Measurements from ENCODE around the gene WDFY4.

The WDFY4 gene

DNA sequence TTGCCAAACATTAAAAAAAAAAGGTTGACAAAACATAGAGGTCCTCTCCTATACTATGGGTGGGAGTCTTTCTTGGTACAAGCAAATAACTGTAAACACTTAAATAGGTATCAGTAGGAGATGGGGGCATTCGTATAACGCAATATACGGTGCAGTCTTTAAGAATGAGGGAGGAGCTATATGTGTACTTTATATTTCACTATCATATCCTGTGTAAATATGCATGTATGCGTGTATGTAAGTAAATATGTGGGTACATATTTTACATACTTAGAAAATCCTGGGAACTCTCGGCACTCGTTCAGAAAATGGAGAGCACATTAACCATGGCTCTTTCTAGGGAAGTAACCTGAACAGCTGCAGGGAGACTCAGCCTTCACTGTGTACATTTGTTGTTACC is 337.0 kb downstream of the WDFY4 start:
- DNase-seq: no peak
- TF ChIP-seq, protein P1, sequence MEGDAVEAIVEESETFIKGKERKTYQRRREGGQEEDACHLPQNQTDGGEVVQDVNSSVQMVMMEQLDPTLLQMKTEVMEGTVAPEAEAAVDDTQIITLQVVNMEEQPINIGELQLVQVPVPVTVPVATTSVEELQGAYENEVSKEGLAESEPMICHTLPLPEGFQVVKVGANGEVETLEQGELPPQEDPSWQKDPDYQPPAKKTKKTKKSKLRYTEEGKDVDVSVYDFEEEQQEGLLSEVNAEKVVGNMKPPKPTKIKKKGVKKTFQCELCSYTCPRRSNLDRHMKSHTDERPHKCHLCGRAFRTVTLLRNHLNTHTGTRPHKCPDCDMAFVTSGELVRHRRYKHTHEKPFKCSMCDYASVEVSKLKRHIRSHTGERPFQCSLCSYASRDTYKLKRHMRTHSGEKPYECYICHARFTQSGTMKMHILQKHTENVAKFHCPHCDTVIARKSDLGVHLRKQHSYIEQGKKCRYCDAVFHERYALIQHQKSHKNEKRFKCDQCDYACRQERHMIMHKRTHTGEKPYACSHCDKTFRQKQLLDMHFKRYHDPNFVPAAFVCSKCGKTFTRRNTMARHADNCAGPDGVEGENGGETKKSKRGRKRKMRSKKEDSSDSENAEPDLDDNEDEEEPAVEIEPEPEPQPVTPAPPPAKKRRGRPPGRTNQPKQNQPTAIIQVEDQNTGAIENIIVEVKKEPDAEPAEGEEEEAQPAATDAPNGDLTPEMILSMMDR (IDR thresholded peaks at IDR 0.05; ENCODE audit: low read depth, low read length): no peak
- Histone ChIP-seq H3K9me3 (no peaks in the 10 kb centered on the region), H3K4me1 (no peaks in the 10 kb centered on the region), H3K27me3 (no peaks in the 10 kb centered on the region), H3K4me3 (ENCODE audit: low read depth, low read length) (no peak overlapping the region), H3K36me3 (no peaks in the 10 kb centered on the region)

DNA sequence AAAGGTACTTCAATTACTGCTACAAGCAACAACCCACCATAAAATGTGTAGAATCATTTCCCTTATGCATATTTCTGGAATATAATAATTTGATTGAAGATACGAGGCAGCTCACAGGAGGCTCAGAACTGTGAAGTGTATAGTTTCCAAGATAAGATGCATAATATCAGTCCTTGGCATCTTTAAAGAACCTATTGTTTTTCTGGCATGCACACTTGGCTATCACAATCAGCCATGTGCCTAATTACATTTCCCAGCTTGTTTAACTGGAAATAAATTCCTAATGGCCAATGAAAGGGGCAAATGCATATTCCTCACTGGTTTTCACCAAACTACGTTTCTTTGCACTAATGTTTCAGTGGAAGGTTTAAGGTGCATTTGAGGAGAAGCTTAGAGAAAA is 338.4 kb downstream of the WDFY4 start:
- Histone ChIP-seq H3K4me1 (no peaks in the 10 kb centered on the region), H3K9me3 (no peaks in the 10 kb centered on the region), H3K27me3 (no peaks in the 10 kb centered on the region), H3K36me3 (no peaks in the 10 kb centered on the region), H3K4me3 (ENCODE audit: low read depth, low read length) (no peak overlapping the region)
- TF ChIP-seq, protein P1 (IDR thresholded peaks at IDR 0.05; ENCODE audit: low read depth, low read length): no peak
- no peak for DNase-seq

DNA sequence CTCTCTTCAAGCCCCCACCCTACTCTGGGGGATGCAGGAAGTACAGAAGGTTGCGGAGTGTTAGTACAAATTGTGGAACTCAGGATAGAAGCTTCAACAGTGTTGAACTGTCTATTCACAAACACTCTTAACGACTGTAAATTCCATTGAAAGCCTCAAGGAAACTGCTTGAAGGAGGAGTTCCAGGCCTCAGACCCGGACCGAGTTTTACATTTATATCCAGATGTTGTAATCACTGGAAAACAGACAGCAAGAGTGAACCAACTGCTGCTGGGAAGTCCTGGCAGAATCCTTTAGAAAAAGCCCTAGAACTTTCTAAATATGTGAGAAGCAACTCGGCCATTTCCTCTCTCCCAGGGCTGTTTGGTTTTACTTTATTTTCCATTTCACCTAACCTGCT is 339.1 kb downstream of the WDFY4 start:
- DNase-seq: no peak
- Histone ChIP-seq H3K9me3 (no peaks in the 10 kb centered on the region), H3K36me3 (no peaks in the 10 kb centered on the region), H3K27me3 (no peaks in the 10 kb centered on the region), H3K4me3 (ENCODE audit: low read depth, low read length) (no peak overlapping the region), H3K4me1 (no peaks in the 10 kb centered on the region)
- TF ChIP-seq, protein P1 (IDR thresholded peaks at IDR 0.05; ENCODE audit: low read depth, low read length): no peak

DNA sequence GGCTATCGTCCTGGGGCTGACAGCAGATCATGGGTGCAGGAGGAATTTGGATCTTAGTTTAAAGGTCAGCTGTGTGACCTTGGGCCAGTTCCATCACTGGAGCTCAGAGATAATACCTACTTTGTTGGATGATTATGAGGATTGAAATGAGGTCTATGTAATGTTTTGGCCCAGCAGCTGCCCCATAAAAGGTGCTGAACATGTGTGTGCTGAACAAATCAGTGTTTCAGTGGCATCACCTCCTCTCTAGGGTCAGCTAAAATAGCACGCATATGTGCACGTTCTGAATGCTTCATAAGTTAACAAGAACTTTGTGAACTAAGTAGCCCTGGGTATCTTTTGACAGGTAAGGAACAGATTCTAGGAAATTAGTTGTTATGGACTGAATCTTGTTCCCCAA is 339.8 kb downstream of the WDFY4 start:
- DNase-seq: no peak
- H3K36me3 ChIP-seq: no peaks in the 10 kb centered on the region
- no peaks in the 10 kb centered on the region for H3K27me3 ChIP-seq
- TF ChIP-seq, protein P1 (IDR thresholded peaks at IDR 0.05; ENCODE audit: low read depth, low read length): no peak
- H3K4me3 ChIP-seq (ENCODE audit: low read depth, low read length): no peak overlapping the region
- no peaks in the 10 kb centered on the region for H3K9me3 ChIP-seq
- H3K4me1 ChIP-seq: no peaks in the 10 kb centered on the region

DNA sequence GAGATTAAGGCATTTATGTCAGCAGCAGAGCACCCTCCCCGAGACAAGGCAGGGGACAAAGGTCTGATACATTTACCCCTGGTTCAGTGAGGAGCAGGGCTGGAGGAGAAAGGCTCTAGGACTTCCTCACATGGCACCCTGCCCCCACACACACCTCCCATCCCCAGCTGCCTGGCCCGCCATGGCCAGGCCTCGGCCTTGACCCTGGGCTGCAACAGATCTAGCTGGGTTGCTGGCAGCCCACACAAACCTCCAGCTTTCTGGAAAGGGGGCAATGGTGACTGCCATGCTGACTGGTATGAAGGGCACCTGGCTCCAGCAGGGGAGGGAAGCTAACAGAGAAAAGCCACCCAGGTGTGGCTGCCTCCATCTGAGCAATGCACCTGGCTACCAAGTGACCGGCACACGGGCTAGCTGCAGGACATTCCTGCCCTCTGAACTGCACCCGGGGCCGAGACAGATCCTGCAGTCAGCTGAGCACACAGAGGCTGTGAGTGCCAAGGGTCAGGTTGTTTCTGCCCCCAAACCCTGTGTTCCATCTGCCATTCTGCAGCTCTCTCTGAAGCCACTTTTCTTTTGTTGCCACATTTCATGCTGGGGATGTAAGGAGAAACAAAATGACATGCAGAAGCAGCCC is 340.8 kb downstream of the WDFY4 start:
- TF ChIP-seq, protein P1 (IDR thresholded peaks at IDR 0.05; ENCODE audit: low read depth, low read length): no peak
- no peaks in the 10 kb centered on the region for H3K4me1 ChIP-seq
- H3K27me3 ChIP-seq: no peaks in the 10 kb centered on the region
- no peaks in the 10 kb centered on the region for H3K36me3 ChIP-seq
- H3K4me3 ChIP-seq (ENCODE audit: low read depth, low read length): no peak overlapping the region
- no peaks in the 10 kb centered on the region for H3K9me3 ChIP-seq
- DNase-seq: no peak

DNA sequence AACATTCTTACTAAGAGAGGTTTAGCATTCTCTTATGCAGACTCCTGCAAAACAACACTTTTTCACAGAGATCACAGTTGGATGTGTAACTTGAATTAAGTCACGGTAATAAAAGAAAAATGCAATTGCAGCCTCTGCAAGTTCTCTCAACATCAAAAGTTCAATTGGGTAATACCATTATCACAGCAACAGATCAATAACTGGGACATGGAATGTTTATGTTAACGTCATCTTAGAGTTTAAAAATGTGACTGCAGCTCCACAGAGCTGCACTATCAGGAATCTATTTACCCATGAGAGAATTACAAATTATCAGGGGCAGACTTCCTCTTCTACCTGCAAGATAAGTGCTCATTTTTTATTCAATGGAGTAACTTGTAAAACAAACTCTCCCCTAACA is 344.0 kb downstream of the WDFY4 start:
- Histone ChIP-seq H3K9me3 (no peaks in the 10 kb centered on the region; the same call in 1 of the 2 replicates), H3K4me3 (ENCODE audit: low read depth, low read length) (no peak overlapping the region), H3K27me3 (no peaks in the 10 kb centered on the region), H3K4me1 (no peaks in the 10 kb centered on the region), H3K36me3 (no peaks in the 10 kb centered on the region)
- no peak for DNase-seq
- TF ChIP-seq, protein P1 (IDR thresholded peaks at IDR 0.05; ENCODE audit: low read depth, low read length): no peak
